HG03097 (cell line): Measurements from ENCODE around the gene CHAMP1.
A peak's percentile ranks its signal among the peaks of the same experiment; 100 is the strongest.

Experiments used
- ATAC-seq: cut with Tn5 transposase; IDR thresholded peaks from one replicate; pipeline ENCODE4 v1.9.1; 2021; ENCODE audit not compliant: unreplicated experiment, low FRiP score

The CHAMP1 gene

DNA sequence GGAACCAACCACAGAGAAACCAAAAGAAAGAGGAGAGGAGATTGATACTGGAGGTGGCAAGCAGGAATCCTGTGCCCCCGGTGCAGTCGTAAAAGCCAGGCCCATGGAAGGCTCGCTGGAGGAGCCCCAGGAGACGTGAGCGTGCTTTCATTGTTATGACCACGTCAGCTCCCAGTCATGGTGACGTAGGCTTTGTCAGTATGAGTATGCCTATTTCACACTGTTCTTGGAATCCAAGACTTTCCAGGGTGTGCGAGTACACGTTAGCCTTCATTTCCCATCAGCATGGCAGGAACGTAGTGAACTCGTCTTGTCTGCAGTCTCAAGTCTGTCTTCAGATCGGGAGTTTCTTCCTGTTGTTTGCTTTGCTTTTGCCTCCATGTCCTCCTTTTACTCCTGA is 15.4 kb upstream of the CHAMP1 start:
- ATAC-seq: no peak

DNA sequence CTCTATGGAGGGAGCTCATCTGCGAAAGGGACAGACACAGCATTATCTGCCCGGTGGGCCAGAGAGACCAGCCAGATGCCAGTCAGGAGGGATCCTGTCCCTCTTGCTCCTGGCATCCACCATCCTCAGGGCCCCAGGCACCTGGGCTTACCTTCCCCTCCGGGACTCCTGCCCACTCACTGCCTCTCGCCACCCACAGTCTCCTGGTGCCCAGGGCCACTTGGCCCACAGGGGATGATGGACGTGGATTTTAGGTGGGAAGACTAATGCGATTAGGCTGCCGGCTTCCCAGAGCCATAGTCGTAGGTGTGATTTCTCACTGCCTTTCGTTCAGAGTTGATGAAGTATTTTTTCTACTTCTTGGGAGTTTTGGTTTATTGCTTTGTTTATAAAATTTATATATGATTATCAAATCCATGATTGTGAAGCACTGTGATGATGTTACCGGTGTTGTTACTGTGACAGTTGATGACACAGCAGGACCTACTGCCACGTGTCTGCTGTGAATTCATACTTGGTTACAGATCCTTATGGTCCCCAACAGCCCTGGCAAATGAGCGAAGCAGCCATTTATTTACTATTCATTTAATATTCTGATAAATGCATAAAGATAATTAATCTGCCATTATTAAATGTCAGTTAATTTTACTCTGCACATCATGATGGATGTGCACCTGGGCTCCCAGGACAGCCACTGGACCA is 14.5 kb upstream of the CHAMP1 start:
- ATAC-seq: no peak

DNA sequence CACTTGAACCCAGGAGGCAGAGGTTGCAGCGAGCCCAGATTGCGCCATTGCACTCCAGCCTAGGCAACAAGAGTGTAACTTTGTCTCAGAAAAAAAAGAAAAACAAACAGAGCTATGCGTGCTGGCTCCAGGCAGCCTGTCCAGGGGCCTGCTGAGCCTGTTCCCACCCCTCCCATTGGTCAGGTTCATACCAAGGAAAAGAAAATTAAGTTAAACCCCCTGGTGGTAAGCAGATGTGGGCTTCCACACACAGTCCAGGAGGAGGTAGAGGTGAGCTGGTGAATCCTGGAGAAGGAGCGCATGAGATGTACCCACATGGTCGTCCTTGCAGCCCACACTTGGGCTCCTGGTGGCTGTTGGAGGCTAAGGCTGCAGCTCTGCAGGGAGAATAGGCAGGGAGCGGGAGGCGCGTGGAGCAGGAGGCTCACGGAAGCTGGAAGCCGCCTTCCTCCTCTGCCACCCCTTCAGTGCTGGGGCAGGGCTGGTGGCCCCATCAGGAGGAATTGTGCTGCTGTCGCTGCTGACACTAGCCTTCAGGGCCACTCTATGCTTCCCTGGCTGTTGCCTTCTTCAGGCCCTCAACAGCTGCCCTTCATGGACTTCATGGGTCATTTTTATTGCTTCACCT is 10.5 kb upstream of the CHAMP1 start:
- ATAC-seq: no peak

GRCh38 chr13:114304346-114305034 is 9.8 kb upstream of the CHAMP1 start:
- ATAC-seq: no peak

- ATAC-seq: no peak
Observed at GRCh38 chr13:114309086-114309485, 5.2 kb upstream of the CHAMP1 start.

DNA sequence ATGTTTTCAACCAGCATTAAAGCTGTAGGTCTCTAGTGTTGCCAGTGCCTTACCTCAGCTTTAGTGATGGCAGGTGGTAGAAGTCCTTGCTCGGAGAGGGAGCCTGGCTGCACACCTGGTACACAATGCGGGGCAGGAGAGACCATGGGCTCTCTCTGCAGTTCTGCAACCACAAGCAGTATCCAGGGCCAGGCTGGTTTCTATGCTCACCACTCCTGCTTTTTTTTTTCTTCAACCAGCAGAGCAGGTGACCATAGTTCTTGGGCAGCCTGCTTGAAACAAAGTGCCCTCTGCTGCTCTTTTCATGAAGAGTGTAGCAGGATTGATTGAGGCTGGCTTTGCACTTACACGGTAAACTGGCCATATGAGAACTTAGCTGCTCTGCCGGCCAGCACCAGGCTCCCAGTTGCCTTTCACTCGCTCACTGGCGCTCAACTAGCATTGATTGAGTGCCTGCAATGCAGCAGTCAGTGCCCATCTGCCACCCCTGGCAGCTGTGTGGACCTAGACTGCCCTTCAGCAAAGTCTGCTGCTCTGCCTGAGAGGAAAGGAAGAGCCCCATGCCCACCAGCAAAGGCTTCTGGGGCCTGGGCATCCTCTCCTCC is 4.4 kb upstream of the CHAMP1 start:
- ATAC-seq: no peak

DNA sequence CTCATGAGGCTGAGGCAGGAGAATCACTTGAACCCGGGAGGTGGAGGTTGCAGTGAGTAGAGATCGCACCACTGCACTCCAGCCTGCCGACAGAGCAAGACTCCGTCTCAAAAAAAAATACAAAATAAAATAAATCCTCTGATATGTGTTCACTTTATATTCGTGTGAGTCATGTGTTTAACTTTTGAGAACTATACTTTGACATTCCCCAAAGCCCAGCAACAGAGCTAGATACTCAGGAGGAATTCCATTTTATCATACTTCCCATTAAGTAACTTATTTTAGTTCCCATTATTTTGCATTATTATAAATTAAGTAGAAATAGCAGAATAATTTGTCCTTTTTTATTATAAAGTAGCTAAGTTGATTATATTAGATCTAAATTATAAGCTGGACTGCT is 3.3 kb upstream of the CHAMP1 start:
- no peak for ATAC-seq

GRCh38 chr13:114311387-114311786 is 2.9 kb upstream of the CHAMP1 start:
- ATAC-seq: no peak

DNA sequence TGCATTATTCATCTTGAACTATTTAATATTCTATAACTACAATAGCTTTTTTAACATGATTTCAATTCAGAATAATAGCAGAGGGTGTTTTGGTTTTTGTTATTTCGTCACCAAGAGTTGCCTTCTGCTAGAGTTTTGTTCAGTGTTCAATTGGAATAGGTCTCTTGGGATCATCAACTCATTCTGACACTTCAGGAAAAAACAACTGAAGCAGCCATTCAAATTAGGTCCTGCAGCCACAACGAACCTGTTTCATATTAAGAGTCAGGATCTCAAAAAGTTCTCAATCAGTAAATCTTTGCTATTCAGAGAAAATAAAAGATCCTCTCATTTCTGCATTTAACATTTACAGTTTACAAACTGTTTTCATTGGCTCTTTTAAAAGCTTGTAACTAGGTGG is 2.4 kb upstream of the CHAMP1 start:
- no peak for ATAC-seq

DNA sequence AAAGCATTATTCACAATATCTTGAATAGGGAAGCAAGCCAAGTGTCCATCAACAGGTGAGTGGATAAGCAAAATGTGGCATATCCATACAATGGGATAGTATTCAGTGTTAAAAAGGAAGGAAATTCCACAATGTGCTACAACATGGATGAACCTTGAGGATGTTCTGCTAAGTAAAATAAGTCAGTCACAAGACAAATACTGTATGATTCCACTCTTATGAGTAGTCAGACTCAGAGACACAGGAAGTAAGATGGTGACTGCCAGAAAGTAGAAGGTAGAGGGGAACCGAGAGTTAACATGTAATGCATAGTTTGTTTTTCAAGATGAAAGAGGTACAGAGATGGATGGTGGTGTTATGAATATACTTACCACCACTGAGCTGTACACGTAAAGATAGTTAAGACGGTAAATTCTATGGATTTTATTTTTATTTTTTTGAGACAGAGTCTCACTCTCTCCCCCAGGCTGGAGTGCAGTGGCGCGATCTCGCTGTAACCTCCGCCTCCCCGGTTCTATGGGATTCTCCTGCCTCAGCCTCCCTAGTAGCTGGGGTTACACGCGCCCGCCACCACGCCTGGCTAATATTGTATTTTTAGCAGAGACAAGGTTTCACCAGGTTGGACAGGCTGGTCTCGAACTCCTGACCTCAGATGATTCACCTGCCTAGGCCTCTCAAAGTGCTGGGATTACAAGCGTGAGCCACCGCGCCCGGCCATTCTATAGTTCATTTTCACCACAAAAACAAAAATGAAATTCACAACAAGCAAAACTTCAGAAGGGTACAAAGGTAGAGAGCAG is 1.0 kb upstream of the CHAMP1 start:
- ATAC-seq: no peak

GRCh38 chr13:114315074-114315785 is 927 bp downstream of the CHAMP1 start:
- peak; percentile 5 for ATAC-seq

- ATAC-seq: no peak
Observed at GRCh38 chr13:114318624-114319023, 4.3 kb downstream of the CHAMP1 start.

- ATAC-seq: no peak
Observed at GRCh38 chr13:114319441-114319913, 5.2 kb downstream of the CHAMP1 start.

DNA sequence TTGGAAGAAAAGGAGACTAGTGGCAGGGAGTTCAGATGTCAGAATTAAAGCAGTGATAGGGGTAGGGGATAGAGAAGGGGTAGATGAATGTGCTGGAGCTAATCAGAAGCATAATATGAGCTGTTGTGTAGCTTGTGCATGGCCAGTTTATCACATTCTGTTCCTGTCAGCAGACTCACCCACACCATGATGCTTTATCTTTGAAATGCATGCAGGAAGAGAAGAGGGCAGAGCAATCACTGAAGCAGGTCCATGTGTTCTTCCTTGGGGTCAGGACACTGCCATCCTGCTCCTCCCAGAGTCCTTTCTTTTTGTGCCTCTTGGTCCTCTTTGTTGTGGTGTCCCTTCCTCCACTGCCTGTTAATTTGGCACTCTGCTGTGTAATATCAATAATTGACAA is 5.8 kb downstream of the CHAMP1 start:
- ATAC-seq: no peak

DNA sequence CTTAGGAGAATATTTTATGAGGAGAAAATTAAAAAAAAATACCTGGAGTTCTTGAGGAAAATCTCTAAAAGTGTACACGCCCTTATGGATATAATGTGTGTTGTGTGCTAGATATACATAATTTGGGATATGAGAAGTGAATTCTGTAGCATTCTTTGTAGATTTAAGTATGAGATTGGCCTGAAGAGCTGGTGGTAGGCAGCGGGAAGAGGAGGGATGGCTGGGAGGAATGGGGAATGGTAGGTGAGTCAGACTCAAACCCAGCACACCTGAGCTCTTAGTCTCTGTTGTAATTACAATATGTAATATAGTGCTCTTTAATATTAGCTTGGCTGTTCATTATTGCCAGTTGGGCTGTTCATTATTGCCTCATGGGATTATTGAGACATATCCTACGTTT is 7.0 kb downstream of the CHAMP1 start:
- no peak for ATAC-seq

GRCh38 chr13:114323349-114323748 is 9.0 kb downstream of the CHAMP1 start:
- ATAC-seq: no peak

GRCh38 chr13:114324334-114324733 is 10.0 kb downstream of the CHAMP1 start:
- no peak for ATAC-seq

- ATAC-seq: no peak
Observed at GRCh38 chr13:114325729-114326128, 11.4 kb downstream of the CHAMP1 start.

- no peak for ATAC-seq
Observed at GRCh38 chr13:114328034-114328433, 13.7 kb downstream of the CHAMP1 start.

- no peak for ATAC-seq
Observed at GRCh38 chr13:114328595-114328994, 14.3 kb downstream of the CHAMP1 start.
